ENCODE data around the gene SRRM4.
"Not testable (repeated sequence)": the region's sequence is repeated elsewhere in the genome, so short reads cannot be mapped to it uniquely, and the experiment has no call there.

The SRRM4 gene

GRCh38 chr12:119102274-119102673 lies 120.9 kb downstream of the SRRM4 start:
- H3K4me3 ChIP-seq (ENCODE audit: low read depth, low read length): no peak overlapping the region
- TF ChIP-seq CTCF (IDR thresholded peaks at IDR 0.05; ENCODE audit: low read depth, low read length): no peak

GRCh38 chr12:119102714-119103113 lies 121.4 kb downstream of the SRRM4 start:
- no peak for TF ChIP-seq CTCF (IDR thresholded peaks at IDR 0.05; ENCODE audit: low read depth, low read length)
- H3K4me3 ChIP-seq (ENCODE audit: low read depth, low read length): no peak overlapping the region

- H3K4me3 ChIP-seq (ENCODE audit: low read depth, low read length): not testable (repeated sequence)
These were observed 123.6 kb downstream of the SRRM4 start for GRCh38 chr12:119104969-119105368.

- no peak for TF ChIP-seq CTCF (IDR thresholded peaks at IDR 0.05; ENCODE audit: low read depth, low read length)
- no peak overlapping the region for H3K4me3 ChIP-seq (ENCODE audit: low read depth, low read length)
These were observed 132.2 kb downstream of the SRRM4 start for GRCh38 chr12:119113496-119113986.

- no peak overlapping the region for H3K4me3 ChIP-seq (ENCODE audit: low read depth, low read length)
- TF ChIP-seq CTCF (IDR thresholded peaks at IDR 0.05; ENCODE audit: low read depth, low read length): no peak
These were observed 133.0 kb downstream of the SRRM4 start for GRCh38 chr12:119114294-119114693.

GRCh38 chr12:119115296-119115905 lies 134.1 kb downstream of the SRRM4 start:
- no peak overlapping the region for H3K4me3 ChIP-seq (ENCODE audit: low read depth, low read length)
- TF ChIP-seq CTCF (IDR thresholded peaks at IDR 0.05; ENCODE audit: low read depth, low read length): peak; percentile 81

GRCh38 chr12:119117936-119118335 lies 136.6 kb downstream of the SRRM4 start:
- H3K4me3 ChIP-seq (ENCODE audit: low read depth, low read length): no peak overlapping the region
- no peak for TF ChIP-seq CTCF (IDR thresholded peaks at IDR 0.05; ENCODE audit: low read depth, low read length)

GRCh38 chr12:119118625-119119024 lies 137.3 kb downstream of the SRRM4 start:
- TF ChIP-seq CTCF (IDR thresholded peaks at IDR 0.05; ENCODE audit: low read depth, low read length): no peak
- no peak overlapping the region for H3K4me3 ChIP-seq (ENCODE audit: low read depth, low read length)

Measured in WI38 (cell line).